Neural progenitor cell (in vitro differentiated cells): Measurements from ENCODE around the gene OGFOD3.

Source experiments
- EZH2 ChIP-seq: fragments of 200-600 bp; sonication (generic); IDR thresholded peaks from 2 replicates; pipeline ENCODE4 v1.6.1; 2017; ENCODE audit warnings: antibody characterized with exemption, mild to moderate bottlenecking, moderate library complexity
- EZH2phosphoT487 ChIP-seq: fragments of 200-600 bp; sonication (generic); IDR thresholded peaks from 2 replicates; pipeline ENCODE4 v1.6.1; 2017; ENCODE audit warnings: antibody characterized with exemption
- TF ChIP-seq, protein P1 (sequence below): fragments of 200-600 bp; sonication (generic); IDR thresholded peaks from 2 replicates; pipeline ENCODE4 v1.5.1; 2017; ENCODE audit warnings: antibody characterized with exemption, mild to moderate bottlenecking

DNA sequence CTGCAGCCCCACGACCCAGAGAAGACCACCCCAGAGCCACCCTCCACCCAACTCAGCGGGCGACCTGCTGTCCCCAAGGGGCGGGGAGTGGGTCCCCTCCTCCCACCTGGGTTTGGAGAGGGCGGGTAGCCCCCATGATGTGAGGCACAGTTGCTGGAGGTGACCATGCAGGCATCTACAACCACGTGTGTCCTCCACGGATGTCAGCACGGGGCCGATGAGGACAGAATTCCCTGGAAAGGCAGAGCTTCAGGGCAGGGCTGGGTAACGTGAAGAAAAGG lies 39.7 kb downstream of the OGFOD3 start:
- TF ChIP-seq, protein P1, sequence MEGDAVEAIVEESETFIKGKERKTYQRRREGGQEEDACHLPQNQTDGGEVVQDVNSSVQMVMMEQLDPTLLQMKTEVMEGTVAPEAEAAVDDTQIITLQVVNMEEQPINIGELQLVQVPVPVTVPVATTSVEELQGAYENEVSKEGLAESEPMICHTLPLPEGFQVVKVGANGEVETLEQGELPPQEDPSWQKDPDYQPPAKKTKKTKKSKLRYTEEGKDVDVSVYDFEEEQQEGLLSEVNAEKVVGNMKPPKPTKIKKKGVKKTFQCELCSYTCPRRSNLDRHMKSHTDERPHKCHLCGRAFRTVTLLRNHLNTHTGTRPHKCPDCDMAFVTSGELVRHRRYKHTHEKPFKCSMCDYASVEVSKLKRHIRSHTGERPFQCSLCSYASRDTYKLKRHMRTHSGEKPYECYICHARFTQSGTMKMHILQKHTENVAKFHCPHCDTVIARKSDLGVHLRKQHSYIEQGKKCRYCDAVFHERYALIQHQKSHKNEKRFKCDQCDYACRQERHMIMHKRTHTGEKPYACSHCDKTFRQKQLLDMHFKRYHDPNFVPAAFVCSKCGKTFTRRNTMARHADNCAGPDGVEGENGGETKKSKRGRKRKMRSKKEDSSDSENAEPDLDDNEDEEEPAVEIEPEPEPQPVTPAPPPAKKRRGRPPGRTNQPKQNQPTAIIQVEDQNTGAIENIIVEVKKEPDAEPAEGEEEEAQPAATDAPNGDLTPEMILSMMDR, result no peak
- no peak for TF ChIP-seq EZH2phosphoT487
- TF ChIP-seq EZH2, result no peak
